Hindlimb muscle (tissue), 1 donor: ENCODE results near the gene SAV1. TPM values are rescaled to one million over a fixed set of nuclear protein-coding genes. Genes with fewer than 3 reads are reported as not detected.

Experiments
- DNase-seq: peaks from one replicate; pipeline ENCODE4 v3.0.0-alpha.2; 2013
- polyA plus RNA-seq: library from polyadenylated mRNA; unstranded; fragments of 120-200 nt; gene quantifications from one replicate; pipeline ENCODE4 v1.2.1, GENCODE V29; 2013; ENCODE audit not compliant: insufficient read length

The SAV1 gene
- polyA plus RNA-seq, 1 donor: 24.6 TPM

DNA sequence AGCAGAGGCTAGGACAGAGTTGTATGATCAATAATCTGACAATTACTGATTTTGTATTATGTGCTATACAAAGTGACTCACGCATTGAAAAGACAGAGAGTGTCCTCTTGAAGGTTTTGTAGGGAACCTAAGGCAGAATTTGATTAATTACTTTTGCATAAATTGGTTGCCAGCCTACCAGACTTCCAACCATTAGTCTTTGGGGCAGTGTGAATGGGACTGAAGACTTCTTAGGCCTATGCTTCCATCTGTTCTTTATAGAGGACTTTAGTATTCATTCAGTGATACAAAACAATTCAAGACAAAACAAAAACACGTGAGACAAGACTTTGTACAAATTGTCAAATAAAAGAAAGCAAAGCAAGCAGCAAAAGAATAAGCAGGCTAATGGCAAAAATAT, 61.6 kb downstream of the SAV1 start:
- no peak for DNase-seq

DNA sequence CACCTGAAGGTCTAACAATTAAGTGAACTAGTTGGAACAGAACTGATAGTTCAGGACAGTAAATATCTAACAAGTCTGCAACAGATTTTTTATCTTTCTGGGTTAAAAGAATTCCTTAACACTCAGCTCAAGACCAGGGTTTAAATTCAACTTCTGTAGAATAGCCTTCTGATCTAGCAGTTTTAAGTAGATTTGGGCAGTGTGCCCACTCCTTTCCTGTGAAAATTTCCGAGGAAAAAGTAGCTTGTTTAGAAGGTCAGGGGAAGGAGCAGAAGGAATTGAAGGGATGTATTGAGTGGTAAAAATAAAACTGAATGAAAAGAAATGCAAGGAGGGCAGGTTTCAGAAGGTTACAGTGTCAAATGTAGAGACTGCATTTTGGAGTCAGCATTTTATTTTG, 62.3 kb downstream of the SAV1 start:
- DNase-seq: no peak

DNA sequence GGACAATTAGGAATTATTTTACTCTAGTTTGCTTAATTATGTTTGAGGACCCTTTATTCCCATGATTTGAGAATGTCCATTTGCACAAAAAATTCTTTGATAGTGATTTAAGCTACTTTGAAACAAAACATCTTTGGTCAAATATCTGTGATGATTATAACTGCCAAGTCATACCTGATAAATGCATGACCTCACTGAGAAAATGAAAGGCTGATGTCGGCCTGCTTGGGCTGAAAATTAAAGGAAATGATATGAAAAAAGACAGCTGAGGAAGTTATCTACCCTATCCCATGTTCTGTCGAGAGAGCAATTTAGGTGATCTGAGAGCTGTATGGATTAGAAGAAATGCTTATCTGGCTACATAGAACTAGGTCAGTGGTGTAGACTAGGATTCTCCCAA, 64.5 kb downstream of the SAV1 start:
- DNase-seq: no peak

- no peak for DNase-seq
Measured at GRCh38 chr14:50602035-50602434, 66.1 kb downstream of the SAV1 start.

DNA sequence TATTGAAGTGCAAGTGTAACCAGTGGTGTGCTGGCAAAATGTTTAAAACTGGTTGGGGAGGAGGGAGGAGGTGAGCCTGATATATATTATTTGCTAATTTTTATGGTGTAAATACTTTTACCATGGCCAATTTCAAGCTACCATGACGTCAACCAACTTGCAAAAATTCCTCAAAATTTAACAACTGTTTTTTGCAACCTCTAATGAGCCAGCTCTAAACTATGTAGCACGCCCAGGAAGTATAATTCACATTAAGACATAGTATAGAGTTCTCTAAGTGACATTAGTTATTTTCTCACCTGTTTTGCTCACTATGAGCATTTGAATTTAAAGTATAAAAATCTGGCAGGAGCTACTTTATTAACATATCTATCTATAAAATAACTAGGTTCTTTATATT, 66.7 kb downstream of the SAV1 start:
- DNase-seq: no peak

DNA sequence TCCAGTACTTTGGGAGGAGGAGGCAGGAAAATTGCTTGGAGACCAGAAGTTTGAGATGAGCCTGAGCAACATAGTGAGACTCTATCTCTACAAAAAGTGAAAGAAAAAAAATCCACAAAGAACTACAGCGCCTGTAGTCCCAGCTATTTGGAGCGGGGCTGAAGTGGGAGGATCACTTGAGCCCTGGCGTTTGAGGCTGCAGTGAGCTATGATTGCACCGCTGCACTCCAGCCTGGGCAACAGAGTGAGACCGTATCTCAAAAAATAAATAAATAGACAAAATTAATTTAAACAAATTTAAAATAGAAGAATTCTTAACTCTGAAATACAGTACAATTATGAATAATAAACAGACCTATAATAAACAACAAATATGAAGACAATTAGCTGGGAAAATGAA, 67.3 kb downstream of the SAV1 start:
- no peak for DNase-seq

DNA sequence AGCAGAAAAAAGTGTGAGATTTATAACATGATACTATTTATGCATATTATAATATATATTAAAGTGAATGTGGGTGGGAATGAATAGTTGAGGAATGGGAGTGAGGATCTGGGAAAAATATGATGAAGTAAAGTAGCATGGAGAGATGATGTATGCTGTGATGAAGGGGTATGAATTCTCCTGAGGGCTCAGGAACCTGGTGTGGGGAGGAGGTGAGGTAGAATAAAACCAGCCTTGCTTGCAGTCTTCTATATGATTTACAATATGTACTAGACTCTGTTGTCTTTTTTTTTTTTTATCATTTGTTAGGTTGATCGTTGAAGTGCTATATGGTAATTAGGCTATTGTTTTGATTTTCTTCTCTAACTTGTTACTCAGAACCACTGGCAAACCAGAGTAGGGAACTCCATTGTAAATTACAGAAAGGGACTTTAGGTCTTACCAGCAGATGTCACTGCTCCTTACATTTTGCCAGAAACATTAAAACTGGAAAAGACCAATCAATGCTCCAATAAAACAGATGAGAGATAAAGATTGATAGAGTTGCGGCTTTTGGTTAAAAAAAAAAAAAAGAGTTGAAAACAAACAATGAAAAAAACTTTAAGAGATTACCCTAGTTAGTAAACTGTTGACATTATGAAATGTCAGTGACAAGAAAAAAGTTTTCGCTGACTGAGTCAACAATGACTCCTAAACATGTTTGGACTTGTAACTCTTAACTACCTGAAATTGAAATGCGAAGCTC, 68.2 kb downstream of the SAV1 start:
- no peak for DNase-seq

DNA sequence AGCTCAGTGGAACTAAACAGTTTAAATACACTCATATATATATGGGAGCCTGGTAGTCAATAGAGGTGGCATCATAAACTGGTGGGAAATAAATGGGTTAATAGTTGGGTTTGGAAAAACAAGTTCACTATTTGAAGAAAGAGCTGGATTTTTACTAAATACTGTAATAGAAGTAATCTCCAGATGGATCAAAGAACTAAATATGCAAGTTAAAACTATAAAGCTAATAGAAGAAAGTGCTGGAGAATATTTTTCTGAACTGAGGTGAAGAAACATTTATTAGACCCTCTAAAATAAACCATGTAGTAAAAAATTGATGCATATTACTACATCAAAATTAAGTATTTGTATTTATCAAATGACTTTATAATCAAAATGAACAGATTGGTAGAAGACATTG, 69.3 kb downstream of the SAV1 start:
- no peak for DNase-seq

GRCh38 chr14:50594577-50595316, 73.4 kb downstream of the SAV1 start:
- DNase-seq: no peak

- no peak for DNase-seq
Measured at GRCh38 chr14:50590464-50590863, 77.6 kb downstream of the SAV1 start.

Other genes with a start within 250 kb of the SAV1 start
- 27.1 TPM for gene MAP4K5, start 135.7 kb downstream of the SAV1 start, polyA plus RNA-seq
- gene ATL1, start 108.2 kb downstream of the SAV1 start, polyA plus RNA-seq: 4.4 TPM
- 39.1 TPM for gene NIN, start 162.9 kb upstream of the SAV1 start, polyA plus RNA-seq
- gene ABHD12B, start 203.7 kb upstream of the SAV1 start, polyA plus RNA-seq: 1.6 TPM